Stomach (tissue), 4 donors: ENCODE measurements around the gene LSMEM2.

Source experiments
- CTCF ChIP-seq, 7 experiments: fragments of 450-650 bp in 4 of 7; fragments of 200-600 bp in 3 of 7; sonication (generic) in 3 of 7; IDR thresholded peaks; one replicate each; pipeline ENCODE4 v1.5.1; 2016 to 2019; ENCODE audit warnings: antibody characterized with exemption in 7 of 7, control low read depth in 2 of 7, mild to moderate bottlenecking in 1 of 7
- EP300 ChIP-seq: sonication (generic); formaldehyde crosslinking; IDR thresholded peaks from one replicate; pipeline ENCODE4 v1.6.1; 2017; ENCODE audit warnings: antibody characterized with exemption
- POLR2A ChIP-seq, 4 donors: fragments of 450-650 bp; IDR thresholded peaks; one replicate each; pipeline ENCODE4 v1.6.1; 2016; ENCODE audit warnings: antibody characterized with exemption in 4 of 4, control low read depth in 2 of 4, mild to moderate bottlenecking in 1 of 4, moderate library complexity in 1 of 4
- POLR2AphosphoS5 ChIP-seq, 3 donors: sonication (generic); formaldehyde crosslinking; IDR thresholded peaks; one replicate each; pipeline ENCODE4 v1.6.1; 2016; ENCODE audit warnings: antibody characterized with exemption in 3 of 3

- TF ChIP-seq CTCF (IDR thresholded peaks at IDR 0.05) (no peak), POLR2A (IDR thresholded peaks at IDR 0.05) (no peak), EP300 (no peak), POLR2AphosphoS5 (IDR thresholded peaks at IDR 0.05) (no peak)
These were observed at the start of gene LSMEM2 for GRCh38 chr3:50278880-50279224.
